Measurements from ENCODE around the gene TPCN1. TPM values are rescaled to one million over a fixed set of nuclear protein-coding genes. Genes with fewer than 3 reads are reported as not detected.

Gene TPCN1
- total and polyA plus RNA-seq, 2 of the 13 experiments (the other 11 are each of a cell fraction or from before 2014, with no cell fraction given), result 8.0 to 26.8 TPM

GRCh38 chr12:113186033-113186365 lies 35.3 kb upstream of the TPCN1 start (continued):
- TF ChIP-seq ZBTB1 (CRISPR knock-in tag; IDR thresholded peaks at IDR 0.05; ENCODE audit: borderline replicate concordance), result no peak
- TF ChIP-seq ADNP (CRISPR knock-in tag; IDR thresholded peaks at IDR 0.05), result 0 out of 2 replicates have a peak, but pooled peaks have one; percentile 47
- 0 out of 4 replicates have a peak, but pooled peaks of 1 of the 2 experiments have one; percentile 6 for TF ChIP-seq NR2F1 (CRISPR knock-in tag; IDR thresholded peaks at IDR 0.05)
- TF ChIP-seq TEAD2 (CRISPR knock-in tag; IDR thresholded peaks at IDR 0.05), result no peak
- TF ChIP-seq HMGXB3 (CRISPR knock-in tag; IDR thresholded peaks at IDR 0.05; ENCODE audit: borderline replicate concordance), result no peak
- TF ChIP-seq CHD4 (IDR thresholded peaks at IDR 0.05; ENCODE audit: borderline replicate concordance, low read length), result peak; percentile 94
- no peak for TF ChIP-seq NCOA1 (CRISPR knock-in tag; IDR thresholded peaks at IDR 0.05)
- TF ChIP-seq ATF1 (CRISPR knock-in tag; IDR thresholded peaks at IDR 0.05), result no peak
- TF ChIP-seq ZBTB25 (CRISPR knock-in tag; IDR thresholded peaks at IDR 0.05), result no peak
